Ovary (tissue), 3 donors: ENCODE data around the gene ZMAT5.

Source experiments
- CTCF ChIP-seq, 3 donors: fragments of 450-650 bp in 2 of 3; fragments of 200-600 bp in 1 of 3; IDR thresholded peaks; one replicate each; pipeline versions ENCODE4 v1.5.1 to v1.8.0; 2016 to 2022; ENCODE audit warnings: antibody characterized with exemption in 3 of 3, mild to moderate bottlenecking in 1 of 3
- EP300 ChIP-seq: sonication (generic); formaldehyde crosslinking; IDR thresholded peaks from one replicate; pipeline ENCODE4 v1.6.1; 2017; ENCODE audit warnings: antibody characterized with exemption
- POLR2A ChIP-seq: fragments of 450-650 bp; IDR thresholded peaks from one replicate; pipeline ENCODE4 v1.6.1; 2017; ENCODE audit warnings: antibody characterized with exemption, mild to moderate bottlenecking, moderate library complexity
- donor health status: DM: no; HTN: no; CAD: no.

- no peak for TF ChIP-seq CTCF (IDR thresholded peaks at IDR 0.05)
- TF ChIP-seq POLR2A, result no peak
- no peak for TF ChIP-seq EP300
Measured at GRCh38 chr22:29702931-29703501, 63.8 kb downstream of the ZMAT5 start.
